GM21576 (cell line): ENCODE data around the gene ELAC2.

Experiments
- ATAC-seq: cut with Tn5 transposase; IDR thresholded peaks from one replicate; pipeline ENCODE4 v1.9.1; 2021; ENCODE audit warnings: mild to moderate bottlenecking, moderate library complexity; ENCODE audit not compliant: unreplicated experiment

ELAC2 gene

DNA sequence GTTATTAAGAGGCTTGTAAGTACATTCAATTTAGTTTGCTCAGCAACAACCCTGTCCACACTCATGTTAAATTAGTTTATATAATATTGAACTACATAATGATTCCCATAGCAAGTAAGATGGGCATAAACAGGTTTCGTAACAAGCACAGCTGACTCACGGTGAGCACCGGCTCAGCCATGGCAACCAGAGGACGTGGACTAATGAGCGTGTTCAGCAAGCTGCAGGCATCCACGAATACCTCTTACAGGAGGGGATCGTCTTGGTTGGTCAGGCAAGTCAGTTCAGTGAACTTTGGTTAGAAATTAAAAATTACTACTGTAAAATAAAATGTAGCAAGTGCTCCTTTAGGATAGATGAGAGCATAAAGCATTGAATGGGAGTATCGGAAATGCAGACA lies 58.4 kb downstream of the ELAC2 start:
- no peak for ATAC-seq

DNA sequence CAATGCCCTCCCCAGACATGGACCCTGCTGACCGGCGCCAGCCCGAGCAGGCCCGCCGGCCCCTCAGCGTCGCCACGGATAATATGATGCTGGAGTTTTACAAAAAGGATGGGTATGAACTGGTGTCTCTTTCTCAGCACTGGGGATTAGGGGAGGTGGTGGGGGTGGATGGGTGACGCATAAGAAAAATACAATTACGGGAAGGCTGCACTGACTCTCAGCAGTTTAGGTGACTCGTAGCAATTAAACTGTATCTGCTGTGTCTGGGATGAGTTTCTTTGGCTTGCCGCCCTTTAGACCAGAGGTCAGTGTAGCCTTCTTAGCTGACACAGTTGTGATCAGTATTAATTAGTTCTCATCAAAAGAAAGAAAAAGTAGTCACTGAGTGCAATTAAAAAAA lies 59.0 kb downstream of the ELAC2 start:
- no peak for ATAC-seq

DNA sequence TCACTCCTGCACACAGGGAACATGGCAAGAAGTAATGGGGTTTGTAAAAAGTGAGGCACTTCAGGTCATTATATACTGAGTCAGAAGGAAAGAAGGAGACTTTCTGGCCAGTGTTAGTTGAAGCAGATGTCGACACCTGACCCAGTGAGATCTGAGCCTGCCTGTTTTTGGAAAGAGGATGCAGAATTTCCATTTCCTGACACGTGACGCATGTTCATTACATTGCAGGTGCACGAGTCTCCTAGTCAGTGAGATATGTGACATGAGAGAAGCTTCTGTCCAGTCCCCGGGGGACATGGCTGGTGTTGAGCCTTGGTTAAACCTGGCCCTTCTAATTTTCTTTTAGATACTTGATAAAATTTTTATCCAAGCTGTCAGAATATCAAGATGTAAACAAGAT lies 62.3 kb downstream of the ELAC2 start:
- ATAC-seq = no peak

DNA sequence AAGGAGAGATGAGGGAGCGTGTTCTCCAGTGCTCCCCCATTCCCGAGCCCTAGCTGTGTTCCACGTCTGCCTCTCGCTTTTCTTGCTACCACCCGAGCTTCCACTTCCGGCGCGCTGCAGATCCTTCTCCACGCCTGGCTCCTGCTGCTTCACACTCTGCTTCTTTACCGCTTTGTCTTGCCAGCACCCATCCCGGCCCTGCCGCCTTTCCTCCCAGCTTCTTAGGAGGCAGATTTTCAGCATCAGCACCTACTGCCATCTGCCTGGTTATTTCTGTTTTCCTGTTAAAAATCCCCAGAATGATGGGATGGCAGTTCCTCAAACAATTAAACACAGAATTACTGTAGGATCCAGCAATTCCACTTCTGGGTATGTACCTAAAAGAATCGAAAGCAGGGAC lies 64.7 kb downstream of the ELAC2 start:
- no peak for ATAC-seq

DNA sequence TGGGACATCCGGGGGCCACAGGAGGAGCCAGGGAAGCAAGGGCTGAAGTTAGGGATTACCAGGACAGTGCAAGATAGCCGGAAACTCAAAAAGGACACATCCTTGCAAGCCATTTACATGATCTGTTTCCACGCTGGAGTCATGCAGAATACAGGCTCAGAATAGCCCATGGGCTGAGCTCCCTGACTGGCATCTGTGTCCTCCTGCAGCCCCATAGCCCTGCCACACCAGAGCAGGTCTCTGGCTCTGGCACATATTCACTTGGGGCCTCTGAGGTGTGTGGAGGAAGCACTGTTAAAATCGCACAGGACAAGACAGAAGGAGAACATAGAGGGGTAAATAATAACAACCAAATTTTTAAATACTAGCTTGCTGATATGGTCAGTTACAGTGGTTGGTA lies 65.8 kb downstream of the ELAC2 start:
- ATAC-seq = no peak

DNA sequence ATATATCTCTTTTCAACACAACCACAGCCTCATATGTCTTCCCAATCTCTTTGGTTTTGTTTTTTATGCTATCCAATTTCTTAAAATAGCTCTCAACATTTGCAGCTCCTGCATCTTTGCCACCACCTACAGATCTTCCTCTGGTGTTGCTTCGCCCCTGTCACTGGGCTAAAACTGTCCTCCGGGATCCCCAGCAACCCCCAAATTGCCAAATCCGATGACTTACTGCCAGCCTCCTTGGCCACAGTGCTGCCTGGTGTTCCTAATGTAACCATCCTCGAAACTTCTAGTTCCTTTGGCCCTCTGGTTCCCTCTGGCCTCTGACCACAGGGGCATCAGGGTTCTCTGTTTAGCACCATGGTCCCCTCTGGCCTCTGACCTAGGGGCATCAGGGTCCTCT lies 70.8 kb downstream of the ELAC2 start:
- ATAC-seq = no peak
